GM18861 (cell line): Measurements from ENCODE around the gene CREG2.
"Not testable (repeated sequence)": the region's sequence is repeated elsewhere in the genome, so short reads cannot be mapped to it uniquely, and the experiment has no call there.

Experiments
- ATAC-seq: cut with Tn5 transposase; IDR thresholded peaks from one replicate; pipeline ENCODE4 v1.9.1; 2021; ENCODE audit not compliant: unreplicated experiment

Gene CREG2

DNA sequence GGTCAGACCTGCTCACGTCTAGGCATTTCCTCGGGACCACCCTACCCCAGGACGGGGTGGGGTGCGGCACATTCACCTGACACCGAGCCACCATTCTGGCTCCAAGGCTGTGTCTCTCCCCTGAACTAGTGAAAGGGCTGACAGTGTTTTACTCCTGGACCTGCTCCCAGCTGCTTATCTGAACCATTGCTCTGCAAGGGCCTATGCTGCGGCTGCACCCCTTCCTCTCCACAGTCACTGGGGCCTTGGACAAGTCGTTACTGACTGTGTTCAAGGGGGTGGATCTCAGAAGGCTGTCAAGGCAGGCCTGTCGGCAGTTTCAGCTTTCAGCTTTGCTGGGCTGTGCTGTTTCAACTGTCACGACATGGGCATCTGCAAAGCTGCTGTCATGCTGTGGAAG lies 11.7 kb downstream of the CREG2 start:
- no peak for ATAC-seq

DNA sequence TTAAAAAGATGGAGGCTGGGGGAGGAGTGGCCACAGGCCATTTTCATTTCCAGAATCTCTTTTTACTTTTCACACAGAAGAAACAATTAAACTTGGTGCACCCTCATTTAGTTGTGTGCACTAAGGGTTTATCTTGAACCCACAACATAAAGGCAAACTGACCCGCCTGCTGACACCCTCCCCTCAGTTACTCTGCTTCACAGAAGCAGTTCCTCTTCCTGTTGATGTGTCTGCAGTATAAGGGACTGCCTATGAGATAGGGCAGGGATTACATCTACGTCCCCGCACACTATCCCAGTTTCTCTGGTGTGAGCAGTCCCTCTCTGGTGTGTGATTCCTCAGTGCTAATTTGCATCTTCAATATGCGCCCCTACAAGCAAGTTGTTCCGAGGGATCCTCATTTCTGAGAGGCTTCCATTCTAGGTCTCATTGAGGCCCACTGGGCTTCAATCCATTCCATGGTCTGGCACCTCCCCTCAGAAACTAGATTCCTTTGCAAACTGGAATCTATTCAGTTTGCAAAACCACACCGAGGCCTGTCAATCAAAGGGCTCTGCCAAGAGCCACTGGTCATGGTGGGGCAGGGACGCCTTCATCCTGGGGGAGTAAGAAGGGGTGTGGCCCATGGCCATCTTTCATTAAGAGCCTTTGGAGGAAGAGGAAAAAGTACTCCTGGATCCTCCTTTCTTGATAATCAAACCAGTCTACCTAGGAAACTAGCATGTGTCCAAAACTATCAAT lies 12.3 kb downstream of the CREG2 start:
- ATAC-seq = no peak

DNA sequence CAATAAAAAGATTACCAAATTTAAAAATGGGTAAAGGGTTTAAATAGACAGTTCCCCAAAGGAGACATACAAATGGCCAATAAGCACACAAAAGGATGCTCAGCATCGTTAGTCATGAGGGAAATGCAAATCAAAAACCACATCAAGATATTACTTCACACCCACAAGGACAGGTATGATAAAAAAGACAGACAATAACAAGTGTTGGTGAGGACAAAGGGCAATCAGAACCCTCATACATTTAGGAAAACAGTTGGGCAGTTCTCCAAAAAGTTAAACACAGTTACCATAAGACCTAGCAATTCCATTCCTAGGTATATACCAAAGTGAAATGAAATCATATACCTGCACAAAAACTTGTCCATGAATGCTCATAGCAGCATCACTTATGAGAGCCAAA lies 14.5 kb downstream of the CREG2 start:
- ATAC-seq = no peak

DNA sequence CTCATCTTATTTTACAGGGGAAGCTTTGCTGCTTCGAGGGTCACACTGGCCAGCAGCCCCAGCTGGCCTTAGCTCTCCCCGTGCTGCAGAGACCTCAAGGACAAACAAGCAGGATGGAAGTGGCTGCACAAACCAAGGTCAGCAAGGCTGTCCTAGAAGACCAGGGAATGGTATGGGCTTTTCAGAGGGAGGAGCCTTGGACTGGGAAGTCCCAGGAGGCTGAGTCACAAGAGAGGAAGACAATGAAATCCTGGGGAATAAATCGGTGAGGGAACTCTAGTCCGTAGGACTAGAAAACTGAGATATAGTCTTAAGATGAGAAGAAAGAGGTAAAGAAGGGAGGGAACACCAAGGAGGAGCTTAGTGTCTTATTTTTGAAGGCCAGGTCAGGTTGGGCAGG lies 15.7 kb downstream of the CREG2 start:
- no peak for ATAC-seq

DNA sequence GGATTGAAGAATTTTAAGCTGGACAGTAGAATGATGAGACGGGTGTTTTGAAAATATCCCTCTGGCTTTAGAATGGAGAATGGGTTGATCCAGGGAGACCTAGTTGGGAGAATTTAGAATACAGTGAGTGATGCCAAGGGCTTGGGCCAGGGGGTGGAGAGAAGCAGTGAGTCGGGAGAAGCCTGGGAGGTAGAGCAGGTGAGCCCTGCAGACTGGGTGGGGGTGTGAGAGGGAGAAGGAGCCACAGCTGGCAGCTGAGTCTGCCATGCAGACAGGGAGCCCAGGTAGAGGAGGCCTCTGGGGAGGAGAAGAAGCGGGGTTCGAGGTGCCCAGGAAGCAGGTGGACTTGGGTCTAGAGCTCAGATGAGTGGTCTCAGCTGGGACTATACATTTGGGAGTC lies 18.2 kb downstream of the CREG2 start:
- no peak for ATAC-seq

DNA sequence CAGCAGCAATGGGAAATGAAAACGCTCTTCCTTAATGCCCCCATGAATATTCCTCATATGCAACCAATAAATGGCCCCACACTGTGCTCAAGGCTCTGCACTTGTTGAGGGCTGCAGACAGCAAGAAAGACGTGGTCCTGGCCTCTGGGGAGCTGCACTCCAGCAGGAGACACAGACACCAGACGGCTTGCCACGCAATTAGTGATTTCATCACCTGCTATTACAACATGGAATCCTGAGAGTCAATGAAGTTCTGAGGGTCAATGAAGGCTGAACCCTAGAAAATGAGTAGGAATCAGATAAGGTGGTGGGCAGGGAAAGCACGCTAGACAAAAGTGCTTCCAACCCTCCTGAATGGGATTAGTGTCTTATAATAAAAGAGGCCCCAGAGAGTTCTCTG lies 18.9 kb downstream of the CREG2 start:
- no peak for ATAC-seq

DNA sequence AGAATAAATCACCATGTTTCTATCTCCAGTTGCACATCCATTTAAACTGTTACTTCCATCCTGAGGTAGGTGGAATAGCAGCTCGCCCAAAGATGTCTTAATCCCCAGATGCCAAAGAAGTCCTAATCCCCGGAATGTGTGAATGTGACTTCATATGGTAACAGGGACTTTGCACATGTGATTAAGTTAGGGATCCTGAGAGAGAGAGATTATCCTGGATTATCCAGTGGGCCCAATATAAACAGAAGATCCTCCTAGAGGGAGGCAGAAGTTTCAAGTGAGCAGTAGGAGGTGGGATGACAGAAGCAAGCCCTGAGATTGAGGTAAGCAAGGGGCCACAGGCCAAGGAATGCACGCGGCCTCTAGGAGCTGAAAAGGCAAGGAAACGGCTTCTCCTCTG lies 19.8 kb downstream of the CREG2 start:
- ATAC-seq = no peak

DNA sequence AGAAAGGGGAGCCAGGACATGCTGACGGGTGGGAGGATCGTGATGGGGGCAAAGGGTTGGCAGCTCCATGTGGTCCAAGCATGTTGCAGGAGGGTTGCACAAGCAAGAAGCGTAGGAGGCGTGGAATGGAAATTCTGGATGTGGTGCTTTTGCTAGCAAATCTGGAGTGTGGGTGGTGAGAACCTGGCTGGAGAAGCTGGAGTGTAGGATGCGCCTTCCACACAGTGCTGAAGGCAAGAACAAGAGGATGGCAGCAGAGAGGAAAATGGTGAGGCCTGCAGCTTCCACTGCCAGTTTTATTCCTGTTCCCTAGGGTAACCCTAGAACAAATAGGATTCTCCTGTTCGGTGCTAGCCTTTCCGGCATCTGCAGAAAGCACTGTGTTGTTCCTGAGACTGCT lies 22.4 kb downstream of the CREG2 start:
- no peak for ATAC-seq

DNA sequence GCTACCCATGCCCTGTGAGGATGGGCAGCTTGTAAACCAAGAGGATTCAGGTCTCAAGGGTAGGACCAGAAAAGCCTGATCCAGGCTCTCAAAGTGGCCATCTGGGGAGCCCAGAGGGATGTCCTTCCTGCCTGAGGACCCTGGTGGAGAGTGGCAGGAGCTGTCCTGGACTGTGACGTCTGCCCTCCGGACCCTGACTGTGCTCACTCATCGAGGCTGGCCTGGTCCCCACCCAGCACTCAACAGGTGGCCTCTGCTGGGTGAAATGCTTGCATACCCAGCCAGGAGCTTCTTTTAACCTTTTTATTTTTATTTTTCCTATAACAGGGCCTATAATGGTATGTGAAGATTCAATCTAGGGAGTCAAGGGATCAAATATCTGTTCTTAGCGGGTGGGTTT lies 24.5 kb downstream of the CREG2 start:
- ATAC-seq = no peak

DNA sequence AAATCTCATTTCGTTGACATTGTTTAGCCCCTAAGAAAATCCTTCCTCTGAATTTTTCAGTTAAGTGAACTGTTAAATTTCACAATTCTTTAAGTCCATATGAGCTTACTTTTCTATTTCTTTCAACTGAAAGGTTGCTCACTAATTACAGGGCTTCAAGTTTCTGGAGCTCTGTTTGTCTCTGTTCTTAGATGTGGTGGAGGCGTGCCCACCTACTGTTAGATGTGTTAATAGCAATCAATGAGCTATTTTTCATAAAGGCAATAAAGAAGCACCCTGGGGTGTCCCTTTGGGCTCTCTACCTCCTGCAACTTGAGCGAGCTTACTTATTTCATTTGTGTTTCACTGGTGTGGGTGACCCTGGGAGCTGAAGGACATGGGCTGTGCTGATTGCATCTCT lies 25.0 kb downstream of the CREG2 start:
- ATAC-seq = no peak

DNA sequence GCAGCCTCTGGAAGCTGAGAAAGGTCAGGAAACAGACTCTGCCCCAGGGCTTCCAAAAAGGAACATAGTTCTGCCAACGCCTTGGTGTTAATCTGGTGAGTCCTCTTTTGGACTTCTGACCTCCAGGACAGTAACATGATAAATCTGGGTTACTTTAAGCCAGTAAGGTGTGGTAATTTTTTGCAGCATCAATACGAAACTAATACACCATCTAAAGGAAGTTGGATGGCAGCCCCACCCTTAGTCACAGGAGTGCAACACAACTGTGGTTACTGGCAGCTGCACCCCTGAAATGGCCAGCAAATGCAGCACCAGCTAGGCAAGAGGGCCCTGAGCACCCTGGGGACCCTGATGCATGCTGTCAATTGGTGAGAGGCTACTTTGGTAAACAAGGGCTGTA lies 25.8 kb downstream of the CREG2 start:
- no peak for ATAC-seq

DNA sequence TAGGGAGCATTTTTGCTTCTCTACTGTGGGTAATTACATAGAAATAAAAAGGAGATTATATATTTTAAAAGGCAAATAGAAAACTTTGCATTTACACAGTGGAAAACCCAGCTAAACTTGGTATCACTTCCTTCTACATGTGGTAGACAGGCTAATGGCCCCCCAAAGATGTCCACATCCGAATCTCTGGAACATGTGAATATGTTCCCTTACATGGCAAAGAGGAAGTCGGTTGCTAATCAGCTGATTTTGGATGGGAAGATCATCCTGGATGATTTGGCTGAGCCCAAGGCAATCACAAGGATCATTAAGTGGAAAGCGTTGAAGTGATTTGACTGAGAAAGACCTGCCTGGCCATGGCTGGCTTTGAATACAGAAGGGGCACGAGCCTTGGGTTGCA lies 26.2 kb downstream of the CREG2 start:
- ATAC-seq = no peak

DNA sequence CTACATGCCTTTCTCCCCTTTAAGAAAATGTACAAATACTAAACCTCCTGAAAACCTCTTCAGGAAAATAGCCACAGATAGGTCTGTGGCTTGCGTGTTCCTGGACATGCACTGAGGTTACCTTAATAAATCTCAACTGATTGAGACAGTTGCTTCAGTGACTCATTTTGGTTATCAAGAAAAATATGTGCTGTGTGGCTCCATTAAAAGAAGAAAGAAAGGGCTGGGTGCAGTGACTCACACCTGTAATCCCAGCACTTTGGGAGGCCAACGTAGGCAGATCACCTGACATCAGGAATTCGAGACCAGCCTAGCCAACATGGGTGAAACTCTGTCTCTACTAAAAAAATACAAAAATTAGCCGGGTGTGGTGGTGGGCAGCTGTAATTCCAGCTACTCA lies 27.1 kb downstream of the CREG2 start:
- ATAC-seq = no peak

DNA sequence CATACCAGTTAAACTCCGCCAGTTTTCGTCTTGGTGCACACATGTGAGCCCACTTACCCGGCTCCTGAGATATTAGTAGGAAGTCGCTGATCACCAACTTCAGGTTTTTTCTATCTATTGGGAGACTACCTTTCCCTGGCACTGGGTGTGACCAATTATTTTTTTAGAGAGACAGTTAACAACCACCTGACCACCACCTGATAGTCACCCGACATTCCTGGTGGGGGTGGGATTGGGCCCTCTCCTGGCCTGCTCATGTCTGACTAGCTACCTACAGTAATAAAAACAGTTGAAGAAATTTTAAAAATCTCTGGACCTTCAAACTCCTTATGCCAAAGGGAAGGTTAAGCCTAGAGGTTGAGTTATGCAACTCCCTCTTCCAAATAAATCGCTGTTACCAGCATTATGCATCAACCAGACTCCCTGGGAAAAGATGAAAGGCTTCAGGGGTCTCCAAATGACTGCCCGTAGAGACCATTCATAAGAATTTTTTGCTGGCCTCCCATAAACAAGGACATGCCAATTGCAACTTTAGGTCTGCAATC lies 27.8 kb downstream of the CREG2 start:
- no peak for ATAC-seq

DNA sequence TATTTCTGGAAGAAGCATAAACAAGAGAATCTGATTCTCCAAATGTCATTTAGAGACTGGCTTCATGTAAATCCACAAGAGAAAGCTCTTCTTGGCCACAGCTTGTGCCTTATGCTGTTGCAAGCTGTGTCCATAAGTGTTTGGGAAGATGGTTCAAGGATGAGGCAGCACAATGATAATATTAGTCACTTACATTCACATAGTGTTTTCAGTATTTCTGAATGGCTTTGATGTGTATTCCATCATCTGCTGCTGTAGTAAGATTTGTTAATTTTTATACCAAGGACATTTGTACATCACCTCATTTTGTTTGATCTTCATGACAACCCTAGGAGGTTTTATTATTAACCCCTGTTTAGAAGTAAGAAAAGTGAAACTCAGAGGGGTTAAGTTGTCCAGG lies 29.9 kb downstream of the CREG2 start:
- no peak for ATAC-seq

DNA sequence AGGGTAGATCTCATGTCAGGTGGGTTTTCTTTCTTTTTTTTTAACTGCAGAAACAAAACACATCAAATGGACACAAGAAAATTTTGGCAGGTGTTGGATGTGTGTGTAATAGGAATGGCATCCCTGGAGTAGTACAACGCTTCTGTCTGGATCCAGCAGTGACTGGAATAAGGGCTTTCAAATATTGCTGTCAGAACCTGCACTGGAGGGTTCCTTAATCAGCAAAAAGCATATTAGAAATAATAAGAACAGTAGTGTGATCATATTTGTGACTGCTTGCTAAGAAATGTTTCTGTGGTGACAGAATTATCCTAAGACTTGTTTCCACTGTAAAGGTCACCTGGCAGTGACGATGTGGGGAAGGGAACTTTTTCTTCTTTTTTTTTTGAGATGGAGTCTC lies 30.8 kb downstream of the CREG2 start:
- ATAC-seq = no peak

DNA sequence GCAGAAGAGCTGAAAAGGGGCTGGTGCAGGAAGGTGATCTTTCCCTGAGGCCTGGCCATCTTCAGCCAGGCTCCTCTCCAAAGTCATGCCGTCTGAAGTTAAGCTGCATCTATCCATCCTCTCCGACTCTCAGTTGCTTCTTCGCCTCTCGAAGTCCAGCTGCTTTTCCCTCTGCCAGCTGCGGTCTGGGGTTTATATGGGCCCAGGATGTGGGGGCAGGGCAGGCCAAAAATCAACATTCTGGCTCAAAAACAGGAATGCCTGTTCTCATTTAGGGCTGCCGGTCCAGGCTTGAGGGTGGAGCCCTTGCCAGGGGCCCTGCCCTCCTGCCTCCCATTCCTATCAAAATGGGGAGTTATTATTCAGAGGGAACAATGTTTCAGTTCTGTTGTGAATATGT lies 31.2 kb downstream of the CREG2 start:
- no peak for ATAC-seq

DNA sequence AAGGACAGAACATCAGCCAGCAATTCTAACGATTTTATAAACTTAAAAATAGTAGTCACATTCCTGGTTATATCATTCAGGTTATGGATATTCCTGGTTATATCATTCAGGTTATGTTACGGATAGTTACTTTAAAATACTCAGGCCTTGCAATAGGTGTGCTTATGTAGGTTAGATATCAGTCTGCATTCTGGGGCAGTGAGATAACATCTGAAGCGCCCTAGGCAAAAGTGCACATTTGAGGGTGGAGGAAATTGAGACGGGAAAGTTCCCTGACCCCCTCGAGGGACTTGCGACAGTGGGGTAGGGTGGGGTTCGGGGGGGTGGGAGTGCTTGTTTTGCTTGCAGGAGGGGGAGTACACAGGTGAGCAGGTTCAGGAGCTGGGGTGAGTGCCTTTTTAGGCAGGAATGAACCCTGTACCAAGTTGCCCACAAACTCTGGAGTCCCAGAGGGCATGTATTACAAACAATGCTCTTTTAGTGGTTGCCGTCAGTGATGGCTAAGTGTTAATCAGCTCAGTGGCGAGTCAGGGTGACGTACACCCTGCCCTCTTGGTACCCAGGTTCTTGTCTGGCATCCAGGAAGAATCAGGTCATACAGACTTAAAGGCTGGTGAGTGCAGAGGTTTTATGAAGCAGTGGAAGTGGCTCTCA lies 31.8 kb downstream of the CREG2 start:
- no peak for ATAC-seq

DNA sequence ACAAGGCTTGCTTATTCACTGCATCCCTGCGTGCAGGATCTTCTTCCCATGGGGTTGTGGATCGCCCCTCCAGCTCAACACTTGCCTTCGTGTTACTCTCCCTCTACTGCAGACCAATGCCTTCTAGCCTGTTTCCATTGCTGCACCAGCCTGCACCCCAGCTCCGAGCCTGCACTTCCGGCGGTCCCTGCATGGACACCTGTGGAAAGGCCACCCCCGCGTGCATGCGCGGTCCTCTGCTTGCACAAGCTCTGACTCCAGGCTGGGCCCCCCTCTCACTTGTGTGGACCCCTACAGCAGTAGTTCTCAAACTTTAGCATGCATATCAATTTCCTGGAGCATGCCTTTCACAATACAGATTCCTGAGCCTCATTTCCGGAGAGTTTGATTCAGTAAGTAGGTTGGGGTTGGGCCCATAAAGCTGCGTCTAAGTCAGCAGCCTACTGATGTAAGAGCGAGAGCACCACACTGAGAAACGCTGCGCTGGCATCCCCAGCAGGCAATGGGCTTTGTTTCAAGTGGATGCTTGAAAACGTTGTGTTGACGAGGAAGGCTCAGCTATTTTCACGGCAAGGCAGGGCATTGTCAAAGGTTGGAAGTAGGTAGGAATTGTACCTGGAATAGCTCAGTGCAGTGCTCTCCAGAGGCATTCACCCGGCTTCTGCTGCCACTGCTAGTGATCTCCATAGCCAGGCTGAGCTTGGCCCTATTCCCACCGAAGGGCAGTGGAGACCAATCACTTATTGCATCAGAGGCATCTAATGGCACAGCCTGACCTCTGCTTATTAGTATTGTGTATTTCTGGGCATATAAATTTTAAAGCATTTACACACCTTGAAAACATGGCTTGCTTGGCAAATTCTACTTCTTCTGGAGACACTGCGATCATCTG lies 32.6 kb downstream of the CREG2 start:
- ATAC-seq = no peak

DNA sequence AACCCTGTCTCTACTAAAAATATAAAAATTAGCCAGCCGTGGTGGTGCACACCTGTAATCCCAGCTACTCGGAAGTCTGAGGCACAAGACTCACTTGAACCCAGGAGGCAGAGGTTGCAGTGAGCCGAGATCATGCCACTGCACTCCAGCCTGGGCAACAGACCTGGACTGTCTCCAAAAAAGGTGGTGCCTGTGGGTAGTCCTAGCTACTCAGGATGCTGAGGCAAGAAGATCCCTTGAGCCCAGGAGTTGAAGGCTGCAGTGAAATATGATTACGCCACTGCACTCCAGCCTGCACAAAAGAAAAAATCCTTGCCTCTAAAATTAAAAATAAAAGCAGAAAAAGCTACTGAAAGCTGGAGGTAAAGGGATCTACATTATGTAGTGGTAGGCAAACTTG lies 34.7 kb downstream of the CREG2 start:
- not testable (repeated sequence) for ATAC-seq

DNA sequence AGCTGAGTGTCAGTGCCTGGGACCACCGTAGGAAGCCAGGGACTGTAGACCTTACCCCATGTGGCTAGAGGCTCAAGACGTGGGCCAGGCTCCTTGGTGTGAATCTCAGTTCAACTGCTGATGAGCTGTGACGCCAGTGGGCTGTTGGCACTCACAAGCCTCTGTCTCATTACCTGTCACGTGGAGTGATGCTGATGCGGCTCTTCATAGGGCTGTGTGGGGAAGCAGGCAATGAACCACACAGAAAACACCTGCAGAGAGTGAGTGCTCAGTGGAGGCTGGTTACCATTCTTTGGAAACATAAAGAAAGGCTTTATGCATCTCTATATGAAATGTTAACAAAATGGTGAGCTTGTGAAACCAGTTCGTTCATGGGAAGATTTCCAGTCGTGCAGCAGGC lies 36.1 kb downstream of the CREG2 start:
- no peak for ATAC-seq
